Cardiac septum (tissue), 1 donor: ENCODE results near the gene TBC1D7. TPM values are rescaled to one million over a fixed set of nuclear protein-coding genes. Genes with fewer than 3 reads are reported as not detected.

Source experiments
- DNase-seq: peaks from one replicate; pipeline ENCODE4 v3.0.0-alpha.2; 2020; ENCODE audit warnings: low spot score
- intact Hi-C: fragments of 100-400 bp; cut with DNase I; formaldehyde crosslinking; loops from one replicate; pipeline ENCODE4 v1.14.0; 2022
- total RNA-seq: library from RNA; stranded (reverse); fragmentation: NEBNext Ultra II Directional; extraction: Animal tissue kit (Norgen Biotek cat#: 25700); gene quantifications from one replicate; pipeline ENCODE4 v1.2.1, GENCODE V29; 2021
- donor health status: DM: no; HTN: no; CAD: no.

Gene TBC1D7
- total RNA-seq, 1 donor from 2014 or later, result 30.5 TPM

DNA sequence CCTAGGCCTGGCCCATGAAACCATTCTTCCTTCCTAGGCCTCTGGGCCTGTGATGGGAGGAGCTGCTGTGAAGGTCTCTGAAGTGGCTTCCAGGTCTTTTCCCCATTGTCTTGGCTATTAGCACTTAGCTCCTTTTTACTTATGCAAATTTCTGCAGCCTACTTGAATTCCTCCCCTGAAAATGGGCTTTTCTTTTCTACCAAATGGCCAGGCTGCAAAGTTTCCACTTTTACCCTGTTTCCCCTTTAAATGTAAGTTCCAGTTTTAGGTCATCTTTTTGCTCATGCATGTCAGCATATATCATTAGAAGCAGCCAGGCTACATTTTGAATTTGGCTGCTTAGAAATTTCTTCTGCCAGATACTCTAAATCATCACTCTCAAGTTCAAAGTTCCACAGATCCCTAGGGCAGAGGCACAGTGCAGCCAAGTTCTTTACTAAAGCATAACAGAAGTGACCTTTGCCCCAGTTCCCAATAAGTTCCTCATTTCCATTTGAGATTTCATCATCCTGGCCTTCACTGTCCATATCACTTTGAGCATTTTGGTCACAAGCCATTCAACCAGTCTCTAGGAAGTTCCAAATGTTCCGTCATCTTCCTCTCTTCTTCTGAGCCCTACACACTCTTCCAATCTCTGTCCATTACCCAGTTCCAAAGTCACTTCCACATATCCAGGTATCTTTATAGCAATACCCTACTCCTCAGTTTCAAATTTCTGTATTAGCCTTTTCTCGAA lies 71.9 kb downstream of the TBC1D7 start:
- intact Hi-C loops, result no loop called here
- no peak for DNase-seq

Other genes with a start within 250 kb of the TBC1D7 start
- gene GFOD1, start 159.1 kb upstream of the TBC1D7 start, total RNA-seq, result 54.0 TPM
- gene SIRT5, start 246.1 kb upstream of the TBC1D7 start, total RNA-seq, result 36.4 TPM